Head of caudate nucleus (tissue), 42 donors: Measurements from ENCODE around the gene ZNF24.
A peak's percentile ranks its signal among the peaks of the same experiment; 100 is the strongest.

ENCODE experiments used
- DNase-seq, 42 donors: peaks; one replicate each; pipeline versions ENCODE4 v3.0.0 to v3.0.0-alpha.2; 2020 to 2021; ENCODE audit warnings: mixed read lengths in 7 of 42
- intact Hi-C: fragments of 100-400 bp; cut with DNase I; formaldehyde crosslinking; loops from one replicate; pipeline ENCODE4 v1.15.0; 2022

Gene ZNF24

GRCh38 chr18:35362531-35362930, 18.3 kb upstream of the ZNF24 start:
- intact Hi-C loops: no loop called here
- no peak for DNase-seq

GRCh38 chr18:35361570-35362321, 17.5 kb upstream of the ZNF24 start:
- intact Hi-C loops: no loop called here
- no peak for DNase-seq

- intact Hi-C loops: no loop called here
- DNase-seq: peak; percentile 56 to 94 (median 87)
These were observed 11.0 kb upstream of the ZNF24 start for GRCh38 chr18:35355140-35355618.

DNA sequence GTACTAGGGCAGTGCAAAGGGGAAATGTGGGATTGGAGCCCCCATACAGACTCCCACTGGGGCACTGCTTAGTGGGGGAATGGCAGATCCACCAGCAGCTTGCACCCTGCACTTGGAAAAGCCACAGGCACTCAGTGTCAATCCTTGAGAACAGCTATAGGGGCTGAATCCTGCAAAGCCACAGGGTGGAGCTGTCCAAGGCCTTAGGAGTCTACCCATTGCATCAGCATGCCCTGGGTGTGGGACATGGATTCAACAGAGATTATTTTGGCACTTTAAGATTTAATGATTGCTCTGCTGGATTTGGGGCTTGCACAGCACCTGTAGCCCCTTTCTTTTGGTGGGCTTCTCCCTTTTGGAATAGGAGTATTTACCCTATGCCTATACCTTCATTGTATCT, 8.6 kb upstream of the ZNF24 start:
- intact Hi-C loops: no loop called here

GRCh38 chr18:35352283-35352682, 8.1 kb upstream of the ZNF24 start:
- DNase-seq: no peak
- intact Hi-C loops: no loop called here

More for the DNA sequence above, 8.6 kb upstream of the ZNF24 start:
- no peak for DNase-seq

- no peak for DNase-seq
These were observed 3.8 kb upstream of the ZNF24 start for GRCh38 chr18:35348001-35348400.

DNA sequence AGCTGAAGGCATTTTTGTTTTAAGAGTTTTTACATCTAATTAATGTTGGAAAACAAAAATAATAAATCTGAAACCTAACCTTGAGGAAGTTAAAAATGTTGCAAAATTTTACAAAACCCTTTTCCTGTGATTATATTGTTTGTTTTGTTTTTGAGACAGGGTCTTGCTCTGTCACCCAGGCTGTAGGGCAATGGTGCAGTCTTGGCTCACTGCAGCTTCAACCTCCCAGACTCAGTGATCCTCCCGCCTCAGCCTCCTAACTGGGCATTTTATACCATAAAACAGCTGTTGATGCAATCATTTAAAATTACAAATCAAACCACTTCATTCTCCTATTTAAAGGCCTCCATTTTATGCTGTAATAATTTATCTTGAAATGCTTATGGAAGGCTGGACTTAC, 1.7 kb upstream of the ZNF24 start:
- intact Hi-C loops: loop anchor here (2.0 kb wide), 1 partner anchor 105 kb away; the partner anchor contains the start of gene ZNF397
- peak in 1 of 42 donors; percentile 5 for DNase-seq

More at GRCh38 chr18:35348001-35348400, 3.8 kb upstream of the ZNF24 start:
- intact Hi-C loops: no loop called here

DNA sequence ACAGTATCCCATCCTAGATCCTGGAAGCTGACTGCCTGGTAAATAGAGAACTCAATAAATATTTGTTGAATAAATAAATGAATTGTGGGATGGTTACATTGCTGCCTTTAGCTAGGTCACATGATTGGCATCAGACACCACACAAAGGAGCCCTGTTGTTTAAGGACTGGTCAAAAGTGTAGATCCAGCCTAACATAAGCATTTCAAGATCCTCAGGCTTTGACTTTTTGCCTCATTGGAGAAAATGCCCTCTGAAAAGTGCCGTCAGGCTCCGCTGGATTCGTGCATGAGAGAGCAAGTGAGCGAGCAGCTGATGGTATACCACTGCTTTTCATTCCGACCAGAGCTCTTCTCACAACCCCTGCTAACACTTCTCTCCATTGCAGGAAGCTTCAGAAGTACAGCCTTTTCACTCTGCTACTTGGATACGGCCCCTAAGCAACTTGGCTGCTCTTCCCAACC, 1.3 kb upstream of the ZNF24 start:
- DNase-seq: peak in 39 of 42 donors; percentile 6 to 77 (median 43)
- intact Hi-C loops: loop anchor here (2.0 kb wide), 1 partner anchor 105 kb away; the partner anchor contains the start of gene ZNF397

- intact Hi-C loops: loop anchor here (1.0 to 2.0 kb wide), 2 partner anchors 55 to 104 kb away; partner anchors contain the start of genes ZNF397 and ZSCAN30
- peak in 34 of 42 donors; percentile 3 to 72 (median 34) for DNase-seq
These were observed 678 bp upstream of the ZNF24 start for GRCh38 chr18:35344736-35345459.

DNA sequence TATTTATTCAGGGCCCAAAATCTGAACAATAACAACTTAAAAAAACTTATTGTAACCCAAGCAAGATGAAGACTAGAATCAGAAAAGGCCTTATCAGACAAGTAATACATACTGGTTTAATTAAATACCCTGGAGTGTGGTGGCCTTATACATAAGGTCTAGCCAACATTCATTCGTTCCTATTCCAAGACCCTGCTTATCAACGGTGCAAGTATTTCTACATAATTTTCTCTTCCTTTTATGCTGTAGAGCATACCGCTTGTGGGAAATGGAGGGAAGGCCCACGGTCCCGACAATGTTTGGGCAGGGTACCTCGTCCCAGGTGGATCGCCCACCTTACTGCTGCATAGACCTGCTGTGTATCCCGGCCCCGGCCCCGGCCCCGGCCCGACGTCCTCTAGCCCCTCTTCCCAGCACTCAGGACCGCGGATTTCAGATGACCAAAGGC, 708 bp downstream of the ZNF24 start:
- intact Hi-C loops: no loop called here
- no peak for DNase-seq

DNA sequence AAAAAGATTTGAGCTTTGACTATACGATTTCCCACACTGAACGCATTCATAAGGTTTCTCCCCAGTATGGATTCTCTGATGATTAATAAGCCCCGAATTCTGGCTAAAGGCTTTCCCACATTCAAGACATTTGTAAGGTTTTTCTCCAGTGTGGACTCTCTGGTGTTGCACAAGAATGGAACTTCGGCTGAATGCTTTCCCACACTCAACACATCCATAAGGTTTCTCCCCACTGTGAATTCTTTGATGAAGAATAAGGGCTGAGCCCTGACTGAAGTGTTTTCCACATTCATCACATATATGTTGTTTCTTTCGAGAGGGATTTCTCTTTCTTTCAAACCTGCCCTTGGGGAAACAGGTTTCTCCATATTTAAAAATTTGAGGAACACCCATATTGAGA, 6.9 kb downstream of the ZNF24 start:
- DNase-seq: no peak
- intact Hi-C loops: no loop called here

DNA sequence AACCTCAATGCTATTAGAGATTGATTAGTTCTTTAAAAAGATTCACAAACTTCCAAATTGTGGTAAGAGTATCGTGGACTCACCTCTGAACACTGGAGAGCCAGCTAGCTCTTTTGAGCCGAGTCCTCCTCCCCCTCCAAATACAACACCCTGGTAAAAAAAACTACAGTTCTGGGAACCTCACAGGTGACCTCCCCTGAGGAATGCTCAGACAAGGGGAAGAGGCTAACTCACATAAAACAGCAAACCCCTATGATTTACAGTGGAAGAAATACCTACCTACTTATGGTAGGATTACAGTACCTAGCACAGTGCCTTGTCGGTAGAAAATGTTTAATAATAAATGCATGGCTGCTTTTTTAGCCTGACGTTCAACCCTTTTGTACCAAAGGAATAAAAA, 8.4 kb downstream of the ZNF24 start:
- no peak for DNase-seq
- intact Hi-C loops: no loop called here

GRCh38 chr18:35334821-35335220, 9.4 kb downstream of the ZNF24 start:
- intact Hi-C loops: no loop called here
- no peak for DNase-seq

GRCh38 chr18:35334212-35334611, 10.0 kb downstream of the ZNF24 start:
- intact Hi-C loops: no loop called here
- DNase-seq: no peak

DNA sequence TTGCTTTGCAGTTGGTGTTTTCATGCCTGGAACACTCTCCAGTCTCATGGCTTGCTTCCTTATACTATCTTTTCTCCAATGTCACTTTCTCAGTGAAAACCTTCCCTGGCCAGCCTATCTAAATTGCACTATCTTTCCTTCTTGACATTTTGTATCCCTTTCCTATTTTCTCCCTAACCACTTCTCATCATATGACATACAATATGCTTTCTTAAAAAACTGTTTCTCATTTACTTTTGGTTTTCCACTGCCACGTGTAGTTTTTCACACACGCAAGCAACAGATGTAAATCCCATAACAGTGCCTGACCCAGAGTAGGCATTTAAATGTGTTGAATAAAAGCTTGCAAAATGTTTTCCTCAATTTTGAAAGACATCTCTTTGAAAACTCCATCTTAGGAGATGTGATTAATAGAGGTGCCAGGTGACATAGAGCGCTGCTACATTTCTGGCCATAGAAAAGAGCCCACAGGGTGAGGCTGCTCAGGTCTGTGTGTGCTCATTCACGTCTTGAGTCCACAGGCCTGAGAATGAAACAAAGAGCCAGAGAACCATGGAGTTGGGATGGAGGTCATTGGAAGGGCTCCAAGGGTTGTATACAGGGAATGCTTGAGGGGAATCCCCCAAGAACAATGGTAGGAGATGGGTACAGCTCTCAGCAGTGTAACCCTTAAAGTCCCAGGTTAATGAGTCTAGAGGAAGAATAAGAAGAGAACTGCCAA, 12.7 kb downstream of the ZNF24 start:
- intact Hi-C loops: no loop called here
- DNase-seq: no peak

DNA sequence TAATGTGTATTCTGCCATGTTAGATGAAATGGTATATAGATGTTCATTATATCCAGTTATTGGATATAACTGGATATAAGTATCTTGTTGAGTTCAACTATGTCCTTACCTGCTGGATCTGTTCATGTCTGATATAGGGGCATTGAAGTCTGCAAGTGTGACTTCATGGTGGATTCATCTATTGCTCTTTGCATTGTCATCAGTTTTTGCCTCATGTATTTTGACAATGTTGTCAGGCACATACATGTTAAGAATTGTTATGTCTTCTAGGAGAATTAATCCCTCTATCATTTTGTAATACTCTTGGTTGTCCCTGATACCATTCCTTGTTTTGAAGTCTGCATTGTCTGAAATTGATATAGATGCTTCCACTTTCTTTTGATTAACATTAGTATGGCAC, 15.4 kb downstream of the ZNF24 start:
- intact Hi-C loops: no loop called here
- DNase-seq: no peak

DNA sequence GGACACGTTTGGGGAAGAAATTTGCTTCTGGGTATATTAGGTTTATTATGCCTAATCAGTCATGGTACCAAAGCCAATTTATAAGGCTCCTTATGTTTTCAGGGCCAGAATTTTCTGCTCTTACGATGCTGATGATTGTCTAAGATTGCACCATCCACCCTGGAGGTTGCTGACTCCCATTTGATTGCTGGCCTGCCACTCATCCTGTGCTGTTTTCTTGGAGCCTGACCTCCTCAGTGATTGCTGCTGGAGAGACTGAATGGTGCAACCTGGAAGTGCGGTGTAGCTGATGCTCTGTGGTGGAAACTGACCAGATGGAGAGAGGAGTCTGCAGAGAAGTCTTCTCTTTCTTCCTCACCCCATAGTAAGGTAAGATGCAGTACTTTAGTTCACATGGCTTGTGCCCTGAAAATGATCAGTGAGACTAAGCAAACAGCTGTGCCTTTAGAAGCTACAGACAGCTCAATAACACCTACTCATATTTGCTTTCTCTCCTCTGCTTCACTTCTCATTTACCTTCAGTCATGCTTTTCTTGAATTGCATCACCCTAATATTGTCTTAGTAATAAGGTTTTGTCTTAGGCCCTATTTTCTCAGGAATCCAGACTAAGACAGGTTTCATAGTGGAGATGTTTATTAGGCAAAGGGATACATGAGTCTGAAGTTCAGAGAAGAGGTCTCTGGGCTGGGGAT, 17.4 kb downstream of the ZNF24 start:
- no peak for DNase-seq

GRCh38 chr18:35324926-35325655, 19.1 kb downstream of the ZNF24 start:
- intact Hi-C loops: no loop called here
- no peak for DNase-seq

More for the DNA sequence above, 17.4 kb downstream of the ZNF24 start:
- intact Hi-C loops: no loop called here
